LNCaP clone FGC (cell line): ENCODE results near the gene DNAH2.

Experiments used
- DNase-seq: peaks from one replicate; pipeline ENCODE4 v3.0.0-alpha.2; 2011; ENCODE audit warnings: low read depth
- H3K4me3 ChIP-seq: 2 replicates; pipeline ENCODE4 v1.5.1; 2011; ENCODE audit warnings: mild to moderate bottlenecking, low read depth, low read length, control low read depth
- TF ChIP-seq, protein P1 (sequence below): IDR thresholded peaks from 2 replicates; pipeline ENCODE4 v1.5.1; 2012; ENCODE audit warnings: mild to moderate bottlenecking; ENCODE audit not compliant: control insufficient read depth, insufficient read depth; ENCODE audit errors: extremely low read depth

Gene DNAH2

GRCh38 chr17:7716901-7717755, at the start of gene DNAH2:
Gene DNAH2 (plus strand): TSS chr17:7717744. CDS start chr17:7719735, 1,991 bp downstream.
- DNase-seq, result peak; percentile 54
- H3K4me3 ChIP-seq, result peak within 1 kb of the TSS; percentile 59
- TF ChIP-seq, protein P1, sequence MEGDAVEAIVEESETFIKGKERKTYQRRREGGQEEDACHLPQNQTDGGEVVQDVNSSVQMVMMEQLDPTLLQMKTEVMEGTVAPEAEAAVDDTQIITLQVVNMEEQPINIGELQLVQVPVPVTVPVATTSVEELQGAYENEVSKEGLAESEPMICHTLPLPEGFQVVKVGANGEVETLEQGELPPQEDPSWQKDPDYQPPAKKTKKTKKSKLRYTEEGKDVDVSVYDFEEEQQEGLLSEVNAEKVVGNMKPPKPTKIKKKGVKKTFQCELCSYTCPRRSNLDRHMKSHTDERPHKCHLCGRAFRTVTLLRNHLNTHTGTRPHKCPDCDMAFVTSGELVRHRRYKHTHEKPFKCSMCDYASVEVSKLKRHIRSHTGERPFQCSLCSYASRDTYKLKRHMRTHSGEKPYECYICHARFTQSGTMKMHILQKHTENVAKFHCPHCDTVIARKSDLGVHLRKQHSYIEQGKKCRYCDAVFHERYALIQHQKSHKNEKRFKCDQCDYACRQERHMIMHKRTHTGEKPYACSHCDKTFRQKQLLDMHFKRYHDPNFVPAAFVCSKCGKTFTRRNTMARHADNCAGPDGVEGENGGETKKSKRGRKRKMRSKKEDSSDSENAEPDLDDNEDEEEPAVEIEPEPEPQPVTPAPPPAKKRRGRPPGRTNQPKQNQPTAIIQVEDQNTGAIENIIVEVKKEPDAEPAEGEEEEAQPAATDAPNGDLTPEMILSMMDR, result peak; percentile 69

DNA sequence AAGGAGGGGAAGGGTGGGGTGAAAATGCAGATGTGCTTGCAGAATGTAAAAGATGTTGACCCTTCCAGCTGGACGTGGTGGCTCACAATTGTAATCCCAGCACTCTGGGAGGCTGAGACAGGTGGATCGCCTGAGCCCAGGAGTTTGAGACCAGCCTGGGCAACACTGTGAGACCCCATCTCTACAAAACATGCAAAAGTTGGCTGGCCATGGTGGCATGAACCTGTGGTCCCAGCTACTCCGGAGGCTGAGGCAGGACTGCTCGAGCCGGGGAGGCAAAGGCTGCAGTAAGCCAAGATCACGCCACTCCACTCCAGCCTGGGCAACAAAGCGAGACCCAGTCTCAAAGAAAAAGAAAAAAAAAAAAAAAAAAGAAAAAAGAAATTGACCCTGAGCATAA, 49.1 kb upstream of the DNAH2 start:
- DNase-seq, result no peak
- TF ChIP-seq, protein P1, result no peak
- H3K4me3 ChIP-seq, result no peak overlapping the region

GRCh38 chr17:7673239-7673638, 44.3 kb upstream of the DNAH2 start:
- no peak overlapping the region for H3K4me3 ChIP-seq
- TF ChIP-seq, protein P1, result peak; percentile 51
- no peak for DNase-seq

DNA sequence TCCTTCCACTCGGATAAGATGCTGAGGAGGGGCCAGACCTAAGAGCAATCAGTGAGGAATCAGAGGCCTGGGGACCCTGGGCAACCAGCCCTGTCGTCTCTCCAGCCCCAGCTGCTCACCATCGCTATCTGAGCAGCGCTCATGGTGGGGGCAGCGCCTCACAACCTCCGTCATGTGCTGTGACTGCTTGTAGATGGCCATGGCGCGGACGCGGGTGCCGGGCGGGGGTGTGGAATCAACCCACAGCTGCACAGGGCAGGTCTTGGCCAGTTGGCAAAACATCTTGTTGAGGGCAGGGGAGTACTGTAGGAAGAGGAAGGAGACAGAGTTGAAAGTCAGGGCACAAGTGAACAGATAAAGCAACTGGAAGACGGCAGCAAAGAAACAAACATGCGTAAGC, 42.6 kb upstream of the DNAH2 start:
- no peak for DNase-seq
- no peak overlapping the region for H3K4me3 ChIP-seq

GRCh38 chr17:7676533-7676932, 41.0 kb upstream of the DNAH2 start:
- TF ChIP-seq, protein P1, result no peak
- H3K4me3 ChIP-seq, result no peak overlapping the region
- DNase-seq, result no peak

More for the DNA sequence above, 42.6 kb upstream of the DNAH2 start:
- TF ChIP-seq, protein P1, result no peak

DNA sequence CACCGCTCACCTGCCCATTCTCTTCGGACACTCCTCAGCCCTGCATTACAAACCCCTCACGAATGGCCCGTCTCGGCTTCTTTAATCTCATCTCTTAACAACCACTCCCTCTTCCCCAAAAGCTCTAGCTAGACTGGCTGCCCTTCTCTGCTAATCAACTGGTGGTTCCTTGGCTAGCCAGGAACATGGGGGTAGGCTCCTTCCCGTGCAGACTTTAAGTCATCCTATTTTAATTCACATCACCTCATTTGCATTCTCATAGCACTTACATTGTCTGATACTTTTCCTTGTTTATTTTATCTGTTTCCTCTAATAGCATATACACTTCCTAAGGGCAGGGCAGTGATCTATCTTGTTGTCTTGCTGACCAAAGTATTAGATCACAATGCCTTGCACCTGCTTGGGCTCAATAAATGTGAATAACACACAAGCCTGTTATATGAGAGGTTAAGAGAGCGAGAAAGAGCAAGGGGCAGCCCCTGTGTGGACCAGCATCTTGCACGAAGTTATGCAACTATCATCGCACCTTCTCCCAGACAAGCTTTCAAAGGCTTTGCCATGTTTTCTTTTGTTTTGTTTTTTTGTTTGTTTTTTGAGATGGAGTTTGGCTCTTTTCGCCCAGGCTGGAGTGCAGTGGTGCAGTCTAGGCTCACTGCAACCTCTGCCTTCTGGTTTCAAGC, 40.0 kb upstream of the DNAH2 start:
- H3K4me3 ChIP-seq, result no peak overlapping the region
- no peak for DNase-seq
- TF ChIP-seq, protein P1, result no peak
